Activated CD8-positive, alpha-beta memory T cell treated with anti-CD3 and anti-CD28 coated beads, Interleukin-2, amount 50 U/mL, for 48 hours (primary cell): Measurements from ENCODE around the gene RNF11.
"Not testable (repeated sequence)": the region's sequence is repeated elsewhere in the genome, so short reads cannot be mapped to it uniquely, and the experiment has no call there.

Source experiments
- DNase-seq: peaks from one replicate; pipeline ENCODE4 v3.0.0-alpha.2; 2020

The RNF11 gene, protein sequence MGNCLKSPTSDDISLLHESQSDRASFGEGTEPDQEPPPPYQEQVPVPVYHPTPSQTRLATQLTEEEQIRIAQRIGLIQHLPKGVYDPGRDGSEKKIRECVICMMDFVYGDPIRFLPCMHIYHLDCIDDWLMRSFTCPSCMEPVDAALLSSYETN

DNA sequence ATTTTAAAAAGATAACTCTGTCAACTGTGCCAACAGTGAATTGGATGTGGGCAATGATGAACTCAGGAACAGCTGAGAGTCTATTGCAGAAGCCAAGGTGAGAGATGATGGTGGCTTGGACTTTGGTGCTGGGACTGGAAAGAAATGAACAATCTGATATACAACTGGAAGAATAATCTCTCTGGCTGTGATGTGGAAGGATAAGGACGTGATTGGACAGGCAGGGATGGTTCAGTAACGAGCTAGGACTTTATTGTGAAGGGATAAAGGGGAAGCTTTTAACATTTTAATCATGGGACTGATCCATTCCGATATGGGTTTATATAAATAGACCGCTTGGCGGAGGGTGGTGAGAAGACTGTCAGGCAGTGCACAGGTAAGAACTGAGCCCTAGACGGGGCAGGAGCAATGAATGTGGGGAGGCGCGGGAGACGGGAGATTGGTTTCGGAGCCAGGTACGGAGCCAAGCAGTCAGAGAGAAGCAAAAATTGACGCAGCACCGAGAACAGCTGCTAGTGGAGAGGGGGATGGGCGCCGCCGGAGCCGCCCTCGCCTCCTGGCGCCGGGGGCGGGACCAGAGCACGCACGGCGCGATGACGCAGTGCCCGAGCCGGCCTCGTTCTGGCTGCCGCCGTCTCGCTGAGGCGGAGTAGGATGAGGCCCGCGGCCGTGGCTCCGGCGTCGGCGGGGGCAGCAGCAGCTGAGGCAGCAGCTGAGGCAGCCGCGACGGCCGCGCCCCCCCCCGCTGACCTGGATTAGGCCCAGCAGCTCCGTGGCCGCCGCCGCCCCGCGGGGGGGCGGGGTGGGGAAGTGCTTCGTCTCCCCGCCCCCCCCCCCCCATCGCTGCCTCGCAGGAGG is at the start of gene RNF11:
Gene RNF11, plus strand, starts transcription at position 601 of the 858 bp plus-strand sequence. CDS start 484 bp downstream, outside the sequence.
- DNase-seq, result peak; percentile 94

DNA sequence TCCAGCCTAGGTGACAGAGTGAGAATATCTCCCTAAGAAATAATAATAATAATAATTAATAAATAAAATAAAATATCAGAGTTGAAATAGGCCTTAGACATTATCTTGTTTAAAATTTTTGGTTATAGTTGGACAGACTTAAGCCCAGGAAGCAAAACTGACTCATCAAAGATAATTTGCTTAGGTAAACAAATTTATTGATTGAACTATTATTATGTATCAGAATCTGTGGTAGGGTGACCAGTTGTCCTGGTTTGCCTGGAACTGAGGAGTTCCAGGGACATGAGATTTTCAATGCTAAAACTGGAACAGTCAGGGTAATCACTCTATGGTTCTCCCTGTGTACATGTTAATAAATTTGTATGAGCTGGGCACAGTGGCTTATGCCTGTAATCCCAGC is 47.8 kb upstream of the RNF11 start:
- no peak for DNase-seq

DNA sequence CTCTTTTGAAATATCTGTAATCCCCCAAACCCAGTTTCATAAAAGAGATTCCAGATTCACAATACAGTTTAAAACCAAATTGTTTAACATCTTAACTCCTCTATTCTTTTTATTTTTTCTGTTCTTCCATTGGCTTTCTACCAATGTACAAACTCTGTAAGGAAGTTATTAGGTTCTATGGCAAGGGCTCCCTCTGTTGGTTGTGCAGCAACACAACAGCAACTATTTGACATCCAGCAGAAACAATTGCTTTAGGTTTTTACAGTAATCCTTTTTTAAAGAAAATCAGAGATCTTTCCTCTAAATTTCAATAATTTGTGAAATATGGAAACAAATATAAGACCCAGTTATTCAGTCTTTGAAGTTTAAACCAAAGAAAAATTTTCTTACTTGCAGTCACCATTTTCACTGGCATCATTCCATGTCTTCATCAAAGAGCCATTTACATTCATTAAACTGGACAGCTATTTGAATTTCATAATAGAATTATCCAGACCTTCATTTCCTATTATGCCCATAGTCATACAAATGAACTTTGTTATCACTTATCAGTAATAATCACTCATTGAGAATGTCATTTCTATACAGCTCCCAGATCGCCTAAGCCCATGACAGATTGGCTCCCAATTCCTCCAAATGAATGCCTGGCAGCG is 46.5 kb upstream of the RNF11 start:
- DNase-seq, result no peak

DNA sequence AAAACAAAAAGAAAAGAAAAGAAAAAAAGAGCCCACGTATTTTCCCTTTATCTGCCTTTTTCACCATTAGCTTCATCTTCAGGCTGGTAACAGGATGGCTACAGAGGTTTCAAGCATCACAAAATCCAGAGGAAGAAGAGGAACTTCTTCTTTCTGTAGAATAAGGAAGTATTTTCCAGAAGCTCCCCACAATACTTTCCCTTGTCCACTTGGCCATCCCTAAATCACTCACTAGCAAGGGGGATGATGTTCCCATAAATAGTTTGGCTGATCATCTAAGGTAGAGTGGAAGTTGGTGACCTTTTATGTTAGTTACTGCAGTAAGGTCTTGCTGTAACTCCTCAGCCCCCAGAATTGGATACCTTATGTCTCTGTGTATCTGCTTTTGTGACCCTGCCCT is 45.1 kb upstream of the RNF11 start:
- no peak for DNase-seq

DNA sequence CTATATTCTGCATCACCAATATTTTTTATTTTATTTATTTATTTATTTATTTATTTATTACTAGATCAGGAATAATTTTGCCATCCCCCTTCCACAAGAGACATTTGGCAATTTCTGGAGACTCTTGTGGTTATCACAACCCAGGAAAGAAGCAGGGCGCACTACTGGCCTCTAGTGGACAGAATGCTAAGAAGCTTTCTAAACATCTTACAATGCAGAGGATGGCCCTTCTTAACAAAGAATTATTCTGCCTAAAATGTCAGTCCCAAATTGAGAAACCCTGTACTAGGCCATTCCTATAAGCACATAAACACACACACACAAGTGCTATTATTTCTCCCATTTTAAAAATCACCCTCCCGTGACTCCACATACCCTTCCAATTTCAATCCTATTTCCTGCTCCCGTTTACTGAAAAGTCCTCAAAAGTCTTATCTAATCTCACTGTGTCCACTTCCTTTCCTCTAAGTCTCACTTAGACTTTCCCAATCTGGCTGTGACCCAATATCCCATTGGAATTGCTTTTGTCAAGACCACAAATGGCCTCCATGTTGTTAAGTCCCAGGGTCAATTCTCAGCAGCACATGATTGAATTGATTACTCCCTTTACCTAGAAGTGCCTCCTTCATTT is 43.7 kb upstream of the RNF11 start:
- DNase-seq, result peak; percentile 72

DNA sequence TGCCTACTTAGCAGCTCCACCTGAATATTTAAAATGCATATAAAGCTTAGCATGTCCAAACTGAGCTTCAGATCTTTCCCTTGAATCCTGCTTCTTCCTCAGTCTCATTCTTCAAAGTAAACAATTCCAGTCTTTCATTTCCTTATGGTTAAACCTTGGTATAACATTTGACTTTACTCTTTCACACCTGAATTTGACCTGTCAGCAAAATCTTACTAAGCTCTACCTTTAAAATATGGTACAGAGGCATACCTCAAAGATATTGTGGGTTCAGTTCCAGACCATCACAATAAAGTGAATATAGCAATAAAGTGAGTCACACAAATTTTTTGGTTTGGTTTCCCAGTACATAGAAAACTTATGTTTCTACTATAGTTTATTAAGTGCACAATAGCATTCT is 42.5 kb upstream of the RNF11 start:
- no peak for DNase-seq

DNA sequence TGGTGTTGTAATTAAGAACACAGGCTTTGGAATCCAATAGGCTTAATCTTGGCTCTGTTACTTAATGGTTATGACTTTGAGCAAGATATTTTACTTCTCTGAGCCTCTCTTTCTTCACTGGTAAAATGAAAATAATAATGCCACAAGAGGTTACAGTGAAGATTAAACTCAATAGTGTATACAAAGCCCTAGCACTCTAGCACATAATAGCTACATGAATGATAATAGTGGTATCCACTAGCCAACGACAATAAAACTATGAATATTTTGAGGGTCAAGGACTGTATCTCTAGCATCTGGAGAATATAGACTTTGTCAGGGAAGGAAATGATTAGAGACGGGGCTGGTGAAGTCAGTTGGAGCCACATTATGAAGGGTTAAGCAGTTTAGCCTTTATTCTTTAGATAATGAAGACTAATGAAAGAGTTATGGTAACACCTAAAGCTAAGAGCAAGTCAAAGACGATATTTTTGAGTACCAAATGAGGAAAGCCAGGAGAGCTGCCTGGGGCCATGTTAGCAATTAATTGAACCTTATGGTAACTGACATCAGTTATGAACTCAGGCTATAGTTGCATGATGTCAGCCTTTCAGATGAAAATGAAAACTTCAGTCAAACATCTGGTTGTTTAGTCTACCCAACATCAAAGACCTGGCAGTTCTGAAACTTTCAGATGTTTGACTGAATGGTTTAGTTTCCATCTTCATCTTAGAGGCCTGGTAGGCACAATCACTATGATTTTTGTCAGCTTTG is 32.8 kb upstream of the RNF11 start:
- DNase-seq, result no peak

DNA sequence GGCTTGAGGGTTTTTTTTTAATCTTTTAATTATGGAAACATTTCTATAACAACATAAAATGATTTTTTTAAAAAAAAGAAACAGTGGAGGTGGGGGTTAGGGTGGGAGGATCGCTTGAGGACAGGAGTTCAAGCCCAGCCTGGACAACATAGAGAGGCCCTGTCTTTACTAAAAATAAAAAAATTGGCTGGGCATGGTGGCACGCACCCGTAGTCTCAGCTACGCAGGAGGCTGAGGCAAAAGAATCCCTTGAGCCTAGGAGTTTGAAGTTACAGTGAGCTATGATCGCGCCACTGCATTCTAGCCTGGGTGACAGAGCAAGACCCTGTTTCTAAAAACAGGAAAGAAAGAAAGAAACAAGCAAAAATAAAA is 32.2 kb upstream of the RNF11 start:
- no peak for DNase-seq

DNA sequence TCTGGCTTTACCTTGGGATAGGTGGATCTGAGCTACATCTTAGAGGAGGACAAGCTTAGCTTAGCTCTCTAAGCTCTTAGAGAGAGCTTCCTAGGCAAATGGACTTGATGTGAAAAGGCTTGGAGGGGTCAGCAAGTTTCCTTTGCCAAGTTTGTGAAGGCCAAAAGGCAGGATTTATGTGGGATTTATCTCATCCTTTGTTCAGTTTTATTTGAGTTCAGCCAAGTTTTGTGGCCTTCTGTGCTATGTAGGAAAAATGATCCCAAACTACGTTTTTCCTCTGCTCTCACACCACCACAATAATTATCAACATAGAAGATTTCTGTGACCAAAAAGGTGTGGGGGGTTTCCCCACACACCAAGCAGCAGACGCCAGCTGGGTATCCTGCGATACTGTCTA is 26.0 kb upstream of the RNF11 start:
- no peak for DNase-seq

DNA sequence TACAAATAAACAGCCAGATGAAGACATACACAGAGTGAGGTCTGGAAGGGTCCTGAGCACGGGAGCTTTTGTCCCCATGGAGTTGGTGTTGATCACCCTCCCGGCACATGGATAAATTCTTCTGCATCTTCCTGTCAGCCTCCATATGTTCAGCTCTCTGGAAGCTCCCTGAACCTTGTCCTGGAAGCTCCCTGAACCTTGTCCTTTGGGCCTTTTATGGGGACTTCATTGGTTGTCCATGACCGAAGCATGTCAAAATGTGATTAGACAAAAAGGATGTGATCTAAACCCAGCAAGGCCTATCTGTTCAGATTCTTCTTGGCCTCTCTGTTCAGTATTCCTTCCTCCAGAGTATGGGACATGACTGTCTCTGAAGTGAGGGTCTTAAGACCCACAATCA is 25.4 kb upstream of the RNF11 start:
- no peak for DNase-seq

DNA sequence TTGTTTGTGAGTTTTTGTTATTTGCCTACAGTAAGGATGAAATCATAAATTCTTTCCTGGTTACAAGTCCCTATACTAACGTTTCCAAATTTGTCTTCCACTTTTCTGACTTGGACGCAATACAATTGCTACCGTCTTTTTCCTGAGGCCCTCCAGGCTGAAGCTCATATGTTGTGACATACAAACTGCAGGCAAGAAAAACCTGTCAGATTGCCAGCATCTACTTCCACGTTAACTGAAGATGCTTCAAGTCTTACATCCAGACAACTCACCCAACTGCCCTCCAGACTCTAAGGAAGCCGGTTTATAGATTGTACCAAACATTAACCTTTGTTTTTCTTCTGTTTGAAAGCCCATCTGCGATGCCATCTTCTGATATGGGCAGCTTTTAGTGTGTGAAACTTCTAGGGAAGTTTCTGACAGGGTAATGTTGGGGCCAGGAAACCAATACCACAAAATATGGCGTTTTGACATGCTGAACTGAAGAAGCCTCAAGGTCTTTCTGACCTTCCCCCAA is 21.4 kb upstream of the RNF11 start:
- DNase-seq, result no peak

DNA sequence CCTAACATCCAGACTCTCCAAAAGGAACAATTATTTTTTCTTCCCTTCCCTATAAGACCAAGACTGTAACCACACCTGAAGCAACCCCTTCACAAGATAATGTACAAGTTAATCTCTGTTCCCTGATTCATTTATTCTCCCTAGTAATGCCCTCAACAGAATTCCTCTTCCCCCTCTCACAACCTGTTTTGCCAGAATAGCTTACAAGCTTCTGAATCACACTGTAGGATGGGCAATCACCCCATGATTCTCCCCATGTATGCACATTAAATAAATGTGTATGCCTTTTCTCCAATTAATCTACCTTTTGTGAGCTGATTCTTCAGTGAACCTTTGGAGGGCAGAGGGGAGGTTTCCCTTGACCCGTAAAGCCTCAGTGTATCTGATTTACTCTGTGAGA is 20.9 kb upstream of the RNF11 start:
- DNase-seq, result no peak

DNA sequence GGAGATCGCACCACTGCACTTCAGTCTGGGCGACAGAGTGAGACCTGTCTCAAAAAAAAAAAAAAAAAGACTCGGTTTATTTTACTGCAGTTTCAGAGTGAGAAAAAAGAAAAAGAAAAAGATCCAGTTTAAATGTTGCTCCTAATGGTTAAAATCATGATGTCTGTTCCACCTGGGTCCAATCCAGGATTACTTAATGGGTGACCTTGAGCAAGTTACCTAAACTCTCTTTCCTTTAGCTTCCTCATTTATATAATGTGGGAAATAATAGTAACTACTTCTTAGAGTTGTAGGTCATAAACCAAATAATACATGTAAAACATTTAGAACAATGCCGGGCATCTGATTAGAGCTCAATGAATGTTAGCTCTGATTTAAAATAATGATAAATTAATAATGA is 19.4 kb upstream of the RNF11 start:
- no peak for DNase-seq

DNA sequence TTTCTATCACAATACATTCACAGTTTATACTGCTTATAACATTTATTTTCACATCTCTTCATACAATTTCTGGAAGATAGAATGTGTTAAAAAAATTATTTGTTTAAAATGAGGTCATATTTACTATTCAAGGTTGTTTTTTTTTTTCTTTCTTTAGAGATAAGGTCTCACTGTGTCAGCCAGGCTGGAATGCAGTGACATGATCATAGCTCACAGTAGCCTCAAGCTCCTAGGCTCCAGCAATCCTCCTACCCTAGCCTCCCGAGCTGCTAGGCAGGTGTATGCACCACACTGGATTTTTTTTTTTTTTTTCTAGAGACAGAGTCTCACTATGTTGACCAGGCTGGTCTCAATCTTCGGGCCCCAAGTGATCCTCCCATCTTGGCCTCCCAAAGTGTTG is 19.0 kb upstream of the RNF11 start:
- DNase-seq, result no peak

DNA sequence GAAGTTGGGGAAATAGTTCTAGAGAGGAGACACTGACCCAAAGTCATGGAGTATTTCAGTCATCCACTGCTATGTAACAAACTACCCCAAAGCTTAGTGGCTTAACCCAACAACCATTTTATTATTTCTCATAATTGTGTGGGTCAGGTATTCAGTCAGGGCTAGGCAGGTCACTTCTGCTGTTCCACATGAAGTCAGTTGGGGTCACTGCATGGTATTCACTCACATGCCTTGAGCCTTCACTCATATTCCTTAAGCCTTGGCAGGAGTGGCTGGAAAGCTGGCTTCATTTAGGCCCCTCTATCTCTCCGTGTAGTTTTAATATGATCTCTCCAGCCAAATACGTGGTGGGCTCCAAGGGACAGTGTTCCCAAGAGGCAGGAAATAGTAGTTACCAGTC is 17.5 kb upstream of the RNF11 start:
- no peak for DNase-seq

DNA sequence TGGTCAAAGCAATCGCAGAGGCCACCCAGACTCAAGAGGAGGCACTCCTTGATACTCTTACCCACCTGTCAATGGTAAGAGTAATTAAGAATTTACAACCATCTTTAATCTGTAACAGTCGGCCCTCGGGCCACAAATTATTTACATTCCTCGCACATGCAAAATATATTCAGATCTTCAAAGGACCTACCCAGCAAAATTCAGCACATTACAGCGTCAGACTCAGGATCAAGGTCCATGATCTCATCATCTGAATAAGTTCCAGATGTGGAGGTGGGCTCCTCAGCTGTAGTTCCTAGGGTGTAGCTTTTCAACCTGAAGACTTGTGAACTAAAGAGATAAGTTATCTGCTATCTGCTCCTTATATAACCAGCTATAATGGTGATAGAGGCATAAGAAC is 17.1 kb upstream of the RNF11 start:
- no peak for DNase-seq

DNA sequence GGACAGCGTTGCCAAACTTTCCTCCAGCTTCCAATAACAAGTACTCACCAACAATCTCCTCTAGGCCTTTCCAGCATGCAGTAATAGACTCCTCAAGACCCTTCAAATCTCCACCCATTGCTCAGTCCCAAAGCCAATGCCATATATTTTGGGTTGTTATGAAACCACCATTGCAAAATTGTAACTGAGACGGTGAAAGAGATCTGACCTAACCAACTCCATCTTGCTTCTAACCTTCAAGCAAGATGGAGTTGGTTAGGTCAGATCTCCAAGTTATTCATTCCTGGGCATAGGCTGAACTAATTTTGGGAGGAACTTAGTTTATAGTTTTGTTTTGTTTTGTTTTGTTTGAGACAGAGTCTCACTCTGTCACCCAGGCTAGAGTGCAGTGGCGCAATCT is 14.5 kb upstream of the RNF11 start:
- DNase-seq, result not testable (repeated sequence)

DNA sequence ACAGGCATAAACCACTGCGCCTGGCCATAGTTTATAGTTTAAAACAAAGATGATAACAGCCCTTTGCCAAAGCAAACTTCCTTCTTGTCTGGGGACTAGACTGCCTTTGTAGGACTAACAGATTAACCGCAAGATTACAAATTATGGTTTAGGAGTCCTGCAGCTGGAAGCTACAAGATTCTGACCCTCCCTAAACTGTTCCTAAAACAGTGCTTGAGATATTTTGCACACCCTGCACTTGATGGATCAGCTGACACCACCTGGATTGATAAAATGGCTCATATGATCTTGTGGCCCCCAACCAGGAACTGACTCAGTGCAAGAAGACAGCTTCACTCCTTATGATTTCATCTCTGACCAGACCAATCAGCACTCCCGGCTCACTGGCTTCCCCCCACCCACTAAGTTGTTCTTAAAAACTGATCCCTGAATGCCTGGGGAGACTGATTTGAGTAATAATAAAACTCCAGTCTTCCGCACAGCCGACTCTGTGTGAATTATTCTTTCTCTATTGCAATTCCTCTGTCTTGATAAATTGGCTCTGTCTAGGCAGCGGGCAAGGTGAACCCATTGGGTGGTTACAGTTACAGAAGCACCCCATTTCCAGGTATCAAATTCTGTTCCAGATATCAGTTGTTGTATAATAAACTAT is 13.8 kb upstream of the RNF11 start:
- DNase-seq, result no peak

DNA sequence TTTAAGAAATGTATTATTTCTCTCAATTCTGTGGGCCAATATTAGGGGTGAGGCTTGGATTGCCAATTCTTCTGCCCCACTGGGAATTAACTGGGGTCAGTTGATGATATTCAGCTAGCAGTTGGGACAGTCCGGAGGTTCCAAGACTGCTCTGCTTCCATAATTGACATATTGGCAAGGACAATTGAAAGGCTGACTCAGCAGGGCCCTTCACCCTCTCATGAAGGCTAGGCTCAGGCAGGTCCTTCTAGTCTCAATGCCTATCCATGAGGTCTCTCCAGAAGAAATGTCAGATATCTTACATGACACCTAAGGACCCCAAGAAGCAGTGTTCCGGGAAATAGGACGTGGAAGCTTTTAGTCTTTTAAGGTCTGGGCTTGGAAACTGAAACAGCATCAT is 13.3 kb upstream of the RNF11 start:
- DNase-seq, result no peak

DNA sequence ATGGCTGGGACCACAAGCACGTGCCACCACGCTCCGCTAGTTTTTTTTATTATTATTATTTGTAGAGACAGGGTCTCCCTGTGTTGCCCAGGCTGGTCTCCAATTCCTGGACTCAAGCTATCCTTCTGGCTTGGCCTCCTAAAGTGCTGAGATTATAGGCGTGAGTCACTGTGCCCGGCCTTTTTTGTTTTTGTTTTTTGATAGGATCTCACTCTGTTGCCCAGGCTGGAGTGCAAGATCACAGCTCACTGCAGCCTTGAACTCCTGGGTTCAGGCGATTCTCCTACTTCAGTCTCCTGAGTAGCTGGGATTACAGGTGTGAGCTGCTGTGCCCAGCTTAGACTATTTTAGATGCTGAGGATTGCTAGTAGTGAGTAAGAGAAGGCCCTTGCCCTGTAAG is 11.8 kb upstream of the RNF11 start:
- no peak for DNase-seq

DNA sequence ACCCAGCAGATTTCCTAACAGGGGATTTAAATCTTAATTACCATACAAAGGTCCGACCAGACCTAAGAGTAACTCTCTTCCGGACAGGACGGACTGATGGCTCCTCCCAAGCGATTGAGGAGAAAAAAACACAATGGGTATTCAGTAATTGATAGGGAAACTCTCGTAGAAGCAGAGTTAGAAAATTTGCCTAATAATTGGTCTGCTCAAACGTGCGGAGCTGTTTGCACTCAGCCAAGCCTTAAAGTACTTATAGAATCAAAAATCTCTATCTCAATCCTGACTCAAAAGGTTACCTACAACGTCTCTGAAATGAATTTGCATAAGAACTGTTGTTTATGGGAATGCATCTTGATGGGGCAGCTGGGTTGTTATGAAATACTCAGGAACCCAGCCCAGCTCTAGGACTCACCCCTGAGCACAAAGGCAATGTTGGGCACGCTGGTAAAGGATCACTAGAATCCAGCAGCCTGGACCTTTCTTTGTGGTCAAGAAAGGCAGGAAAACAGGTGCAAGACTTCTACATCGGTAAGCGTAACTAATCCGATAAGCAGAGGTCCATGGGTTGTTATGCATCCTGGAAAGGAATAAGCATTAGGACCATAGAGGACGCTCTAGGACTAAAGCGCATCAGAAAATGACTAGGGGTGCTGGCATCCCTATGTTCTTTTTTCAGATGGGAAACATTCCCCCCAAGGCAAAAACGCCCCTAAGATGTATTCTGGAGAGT is 8.7 kb upstream of the RNF11 start:
- DNase-seq, result not testable (repeated sequence)

DNA sequence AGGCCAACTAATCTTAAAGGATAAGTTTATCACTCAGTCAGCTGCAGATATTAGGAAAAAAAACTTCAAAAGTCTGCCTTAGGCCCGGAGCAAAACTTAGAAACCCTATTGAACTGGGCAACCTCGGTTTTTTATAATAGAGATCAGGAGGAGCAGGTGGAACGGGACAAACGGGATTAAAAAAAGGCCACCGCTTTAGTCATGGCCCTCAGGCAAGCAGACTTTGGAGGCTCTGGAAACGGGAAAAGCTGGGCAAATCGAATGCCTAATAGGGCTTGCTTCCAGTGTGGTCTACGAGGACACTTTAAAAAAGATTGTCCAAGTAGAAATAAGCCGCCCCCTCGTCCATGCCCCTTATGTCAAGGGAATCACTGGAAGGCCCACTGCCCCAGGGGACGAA is 7.6 kb upstream of the RNF11 start:
- not testable (repeated sequence) for DNase-seq
